Fibroblast of lung (primary cell): ENCODE data around the gene TCF12. TPM values are rescaled to one million over a fixed set of nuclear protein-coding genes. Genes with fewer than 3 reads are reported as not detected.

Experiments
- DNase-seq, 2 donors: peaks; one replicate each; pipeline versions ENCODE4 v3.0.0 to v3.0.0-alpha.2; 2010; ENCODE audit warnings: low read depth in 2 of 2
- H2AFZ ChIP-seq: 2 replicates; pipeline ENCODE4 v1.5.1; 2012; ENCODE audit warnings: low read length, control low read depth, inconsistent platforms
- H3K27ac ChIP-seq: 2 replicates; pipeline ENCODE4 v1.5.1; 2011; ENCODE audit warnings: low read length, control low read depth; ENCODE audit not compliant: insufficient read depth
- H3K27me3 ChIP-seq: 2 replicates; pipeline ENCODE4 v1.5.1; 2011; ENCODE audit warnings: mild to moderate bottlenecking, low read length; ENCODE audit not compliant: control insufficient read depth, insufficient read depth
- H3K36me3 ChIP-seq: 2 replicates; pipeline ENCODE4 v1.5.1; 2011; ENCODE audit warnings: low read length; ENCODE audit not compliant: control insufficient read depth, insufficient read depth
- H3K4me1 ChIP-seq: 2 replicates; pipeline ENCODE4 v1.5.1; 2011; ENCODE audit warnings: low read length; ENCODE audit not compliant: control insufficient read depth, insufficient read depth; ENCODE audit errors: extremely low read depth
- H3K4me2 ChIP-seq: 2 replicates; pipeline ENCODE4 v1.5.1; 2011; ENCODE audit warnings: low read length, control low read depth; ENCODE audit not compliant: insufficient read depth; ENCODE audit errors: extremely low read depth
- H3K4me3 ChIP-seq, 4 experiments: fragments of 200-600 bp in 1 of 4; sonication (generic) in 1 of 4; replicated peaks in 1 of 4; 2 replicates each; pipeline ENCODE4 v1.5.1; 2011 to 2016; ENCODE audit warnings: low read length in 4 of 4, low read depth in 3 of 4, mild to moderate bottlenecking in 3 of 4, control low read depth in 2 of 4, inconsistent platforms in 1 of 4, mixed read lengths in 1 of 4; ENCODE audit not compliant: insufficient read depth in 1 of 4; ENCODE audit errors: control extremely low read depth in 1 of 4
- H3K79me2 ChIP-seq: 2 replicates; pipeline ENCODE4 v1.5.1; 2012; ENCODE audit warnings: mild to moderate bottlenecking, low read length, inconsistent platforms; ENCODE audit not compliant: control insufficient read depth, insufficient read depth
- H3K9ac ChIP-seq: 2 replicates; pipeline ENCODE4 v1.5.1; 2011; ENCODE audit warnings: mild to moderate bottlenecking, low read length, control low read depth; ENCODE audit not compliant: insufficient read depth
- H3K9me3 ChIP-seq: 2 replicates; pipeline ENCODE4 v1.5.1; 2012; ENCODE audit warnings: low read depth, low read length; ENCODE audit not compliant: control insufficient read depth, insufficient read depth
- H4K20me1 ChIP-seq: 2 replicates; pipeline ENCODE4 v1.5.1; 2011; ENCODE audit warnings: low read length; ENCODE audit not compliant: control insufficient read depth, insufficient read depth; ENCODE audit errors: extremely low read depth
- CTCF ChIP-seq, 2 donors: IDR thresholded peaks in 1 of 2; conservative IDR thresholded peaks in 1 of 2; 1 replicate in 1 of 2; 2 replicates in 1 of 2; pipeline ENCODE4 v1.5.1; 2011 to 2012; ENCODE audit warnings: low read length in 2 of 2, control low read depth in 1 of 2, inconsistent platforms in 1 of 2, low read depth in 1 of 2, mild to moderate bottlenecking in 1 of 2
- EZH2 ChIP-seq: IDR thresholded peaks from 2 replicates; pipeline ENCODE4 v1.5.1; 2012; ENCODE audit warnings: low read length, control low read depth, mild to moderate bottlenecking; ENCODE audit errors: missing control alignments
- polyA plus RNA-seq, 2 donors: library from polyadenylated mRNA; depleted of rRNA in 1 of 2; stranded (reverse) in 1 of 2; unstranded in 1 of 2; fragments of >200 nt; gene quantifications; 2 replicates each; pipeline ENCODE4 v1.2.1, GENCODE V29; 2011 to 2012; ENCODE audit warnings: missing spikeins in 1 of 2
- total RNA-seq: library from RNA; depleted of rRNA; stranded (reverse); fragments of >200 nt; gene quantifications from 2 replicates; pipeline ENCODE4 v1.2.1, GENCODE V29; 2014

The TCF12 gene
- total and polyA plus RNA-seq, 2 donors (not counting 1 experiment from before 2014, with no cell fraction given), result 105 to 232 TPM

GRCh38 chr15:57298204-57298603 is 379.8 kb downstream of the TCF12 start:
- Histone ChIP-seq H3K4me1 (no peaks in the 10 kb centered on the region), H3K27me3 (no peaks in the 10 kb centered on the region), H3K79me2 (no peaks in the 10 kb centered on the region), H3K9me3 (no peaks in the 10 kb centered on the region), H3K9ac (no peak overlapping the region), H2AFZ (no peak overlapping the region), H4K20me1 (no peaks in the 10 kb centered on the region), H3K36me3 (no peaks in the 10 kb centered on the region), H3K4me3 (no peak overlapping the region), H3K4me2 (no peak overlapping the region), H3K27ac (no peak overlapping the region)
- TF ChIP-seq CTCF (conservative IDR thresholded peaks at IDR 0.05 in 1 of 2, IDR thresholded peaks at IDR 0.05 in 1 of 2; ENCODE audit: low read depth in 1 of 2, low read length in 2 of 2) (no peak), EZH2 (no peak)
- peak; percentile 19 to 60 for DNase-seq

- no peaks in the 10 kb centered on the region for H4K20me1 ChIP-seq
- H3K4me1 ChIP-seq, result no peaks in the 10 kb centered on the region
- DNase-seq, result no peak
- H3K9me3 ChIP-seq, result no peaks in the 10 kb centered on the region
- no peak overlapping the region for H3K4me3 ChIP-seq
- no peaks in the 10 kb centered on the region for H3K27me3 ChIP-seq
- no peaks in the 10 kb centered on the region for H3K79me2 ChIP-seq
- H3K4me2 ChIP-seq, result no peak overlapping the region
- no peak for TF ChIP-seq EZH2
- TF ChIP-seq CTCF (conservative IDR thresholded peaks at IDR 0.05 in 1 of 2, IDR thresholded peaks at IDR 0.05 in 1 of 2; ENCODE audit: low read depth in 1 of 2, low read length in 2 of 2), result no peak
- H3K36me3 ChIP-seq, result no peaks in the 10 kb centered on the region
- no peak overlapping the region for H2AFZ ChIP-seq
- no peak overlapping the region for H3K9ac ChIP-seq
- H3K27ac ChIP-seq, result no peak overlapping the region
Measured at GRCh38 chr15:57298843-57299550, 380.6 kb downstream of the TCF12 start.

- H3K27me3 ChIP-seq, result no peaks in the 10 kb centered on the region
- no peak overlapping the region for H3K4me2 ChIP-seq
- H3K27ac ChIP-seq, result no peak overlapping the region
- H3K36me3 ChIP-seq, result no peaks in the 10 kb centered on the region
- TF ChIP-seq CTCF (conservative IDR thresholded peaks at IDR 0.05 in 1 of 2, IDR thresholded peaks at IDR 0.05 in 1 of 2; ENCODE audit: low read depth in 1 of 2, low read length in 2 of 2) (no peak), EZH2 (no peak)
- no peak for DNase-seq
- no peaks in the 10 kb centered on the region for H4K20me1 ChIP-seq
- H3K79me2 ChIP-seq, result no peaks in the 10 kb centered on the region
- H3K4me3 ChIP-seq, result no peak overlapping the region
- no peaks in the 10 kb centered on the region for H3K9me3 ChIP-seq
- no peaks in the 10 kb centered on the region for H3K4me1 ChIP-seq
- no peak overlapping the region for H3K9ac ChIP-seq
- no peak overlapping the region for H2AFZ ChIP-seq
Measured at GRCh38 chr15:57301307-57301706, 382.9 kb downstream of the TCF12 start.
